ENCODE results near the gene NGEF.

- TF ChIP-seq POLR2AphosphoS5 (IDR thresholded peaks at IDR 0.05), result no peak
- TF ChIP-seq POLR2A (IDR thresholded peaks at IDR 0.05), result no peak
- TF ChIP-seq EP300 (IDR thresholded peaks at IDR 0.05), result no peak
- TF ChIP-seq, protein P1, sequence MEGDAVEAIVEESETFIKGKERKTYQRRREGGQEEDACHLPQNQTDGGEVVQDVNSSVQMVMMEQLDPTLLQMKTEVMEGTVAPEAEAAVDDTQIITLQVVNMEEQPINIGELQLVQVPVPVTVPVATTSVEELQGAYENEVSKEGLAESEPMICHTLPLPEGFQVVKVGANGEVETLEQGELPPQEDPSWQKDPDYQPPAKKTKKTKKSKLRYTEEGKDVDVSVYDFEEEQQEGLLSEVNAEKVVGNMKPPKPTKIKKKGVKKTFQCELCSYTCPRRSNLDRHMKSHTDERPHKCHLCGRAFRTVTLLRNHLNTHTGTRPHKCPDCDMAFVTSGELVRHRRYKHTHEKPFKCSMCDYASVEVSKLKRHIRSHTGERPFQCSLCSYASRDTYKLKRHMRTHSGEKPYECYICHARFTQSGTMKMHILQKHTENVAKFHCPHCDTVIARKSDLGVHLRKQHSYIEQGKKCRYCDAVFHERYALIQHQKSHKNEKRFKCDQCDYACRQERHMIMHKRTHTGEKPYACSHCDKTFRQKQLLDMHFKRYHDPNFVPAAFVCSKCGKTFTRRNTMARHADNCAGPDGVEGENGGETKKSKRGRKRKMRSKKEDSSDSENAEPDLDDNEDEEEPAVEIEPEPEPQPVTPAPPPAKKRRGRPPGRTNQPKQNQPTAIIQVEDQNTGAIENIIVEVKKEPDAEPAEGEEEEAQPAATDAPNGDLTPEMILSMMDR (IDR thresholded peaks at IDR 0.05), result no peak
Measured at GRCh38 chr2:232852676-232853075, 160.4 kb downstream of the NGEF start.

Measured in suprapubic skin (tissue), 4 donors.